Retinal pigment epithelial cell (primary cell): ENCODE data around the gene MYNN.

ENCODE experiments used
- DNase-seq: peaks from one replicate; pipeline ENCODE4 v3.0.0-alpha.2; 2010; ENCODE audit warnings: low read depth
- H3K4me3 ChIP-seq: 2 replicates; pipeline ENCODE4 v1.5.1; 2011; ENCODE audit warnings: mild to moderate bottlenecking, low read length, control low read depth, moderate library complexity
- CTCF ChIP-seq: conservative IDR thresholded peaks from 2 replicates; pipeline ENCODE4 v1.5.1; 2011; ENCODE audit warnings: low read depth, low read length, control low read depth, inconsistent platforms

Gene MYNN

GRCh38 chr3:169804681-169805080 lies 31.5 kb downstream of the MYNN start:
- TF ChIP-seq CTCF = no peak
- H3K4me3 ChIP-seq = no peak overlapping the region
- no peak for DNase-seq

- H3K4me3 ChIP-seq = no peak overlapping the region
- TF ChIP-seq CTCF = no peak
- no peak for DNase-seq
Measured at GRCh38 chr3:169809230-169809795, 36.1 kb downstream of the MYNN start.

- peak overlapping the region; percentile 63 for H3K4me3 ChIP-seq
- no peak for TF ChIP-seq CTCF
- DNase-seq = peak; percentile 66
Measured at GRCh38 chr3:169811631-169812331, 38.6 kb downstream of the MYNN start.

- no peak for TF ChIP-seq CTCF
- no peak for DNase-seq
- H3K4me3 ChIP-seq = peak within 1 kb of the TSS; percentile 63
Measured at GRCh38 chr3:169812332-169813235, 39.4 kb downstream of the MYNN start, which contains the start of the genes LRRC34 and LRRIQ4. Gene LRRC34 (minus strand): TSS chr3:169812904. CDS start chr3:169812548, 356 bp downstream. Gene LRRIQ4 (plus strand): TSS chr3:169812870. CDS start chr3:169821922, 9,052 bp downstream.

GRCh38 chr3:169813278-169813677 lies 40.1 kb downstream of the MYNN start:
- H3K4me3 ChIP-seq = peak overlapping the region; percentile 63
- no peak for TF ChIP-seq CTCF
- no peak for DNase-seq

GRCh38 chr3:169813757-169814517 lies 40.7 kb downstream of the MYNN start:
- DNase-seq = no peak
- H3K4me3 ChIP-seq = no peak overlapping the region
- peak; percentile 44 for TF ChIP-seq CTCF
